Measurements from ENCODE around the gene STARD3NL.

Gene STARD3NL

DNA sequence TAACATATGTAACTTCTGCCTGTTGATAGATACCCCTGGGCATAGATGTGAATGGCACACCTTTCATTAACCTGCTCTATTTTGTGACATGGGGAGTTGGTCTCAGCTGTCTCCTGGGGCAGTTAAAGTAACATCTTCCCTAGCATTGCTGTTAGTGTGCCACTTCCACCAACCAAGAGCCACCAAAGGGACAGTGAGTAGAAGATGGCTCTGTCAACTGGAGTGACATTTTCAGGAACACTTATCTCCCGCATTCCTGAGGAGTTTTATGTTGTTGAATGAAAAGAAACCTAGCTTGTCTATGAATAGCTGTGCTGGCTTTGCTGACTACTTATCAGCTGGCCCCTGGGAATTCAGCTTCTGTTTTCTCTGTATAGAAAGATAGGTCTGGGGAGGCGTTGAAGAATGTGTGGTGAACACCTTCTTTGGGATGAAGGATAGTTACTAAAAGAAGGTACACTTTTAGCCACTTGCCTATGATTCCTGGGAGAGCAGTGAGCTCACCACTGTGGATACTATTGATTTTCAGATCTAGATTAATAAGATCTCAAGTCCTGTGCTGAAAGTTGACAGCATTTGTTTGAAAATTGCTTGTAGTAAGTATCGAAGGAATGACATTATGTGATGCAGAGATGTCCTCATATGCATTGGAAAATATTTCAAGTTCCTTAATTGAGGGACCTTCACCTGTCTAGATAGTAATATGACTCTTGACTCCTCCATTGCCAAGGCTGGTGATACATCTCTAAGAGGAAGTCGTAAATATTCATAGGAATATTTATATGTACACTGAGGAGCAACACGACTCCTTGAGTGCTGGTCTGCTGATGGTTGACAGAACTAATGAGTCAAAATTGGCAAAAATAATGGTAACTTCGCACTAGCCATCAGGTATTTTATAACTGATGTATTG, 7.6 kb downstream of the STARD3NL start:
- no peak for DNase-seq

DNA sequence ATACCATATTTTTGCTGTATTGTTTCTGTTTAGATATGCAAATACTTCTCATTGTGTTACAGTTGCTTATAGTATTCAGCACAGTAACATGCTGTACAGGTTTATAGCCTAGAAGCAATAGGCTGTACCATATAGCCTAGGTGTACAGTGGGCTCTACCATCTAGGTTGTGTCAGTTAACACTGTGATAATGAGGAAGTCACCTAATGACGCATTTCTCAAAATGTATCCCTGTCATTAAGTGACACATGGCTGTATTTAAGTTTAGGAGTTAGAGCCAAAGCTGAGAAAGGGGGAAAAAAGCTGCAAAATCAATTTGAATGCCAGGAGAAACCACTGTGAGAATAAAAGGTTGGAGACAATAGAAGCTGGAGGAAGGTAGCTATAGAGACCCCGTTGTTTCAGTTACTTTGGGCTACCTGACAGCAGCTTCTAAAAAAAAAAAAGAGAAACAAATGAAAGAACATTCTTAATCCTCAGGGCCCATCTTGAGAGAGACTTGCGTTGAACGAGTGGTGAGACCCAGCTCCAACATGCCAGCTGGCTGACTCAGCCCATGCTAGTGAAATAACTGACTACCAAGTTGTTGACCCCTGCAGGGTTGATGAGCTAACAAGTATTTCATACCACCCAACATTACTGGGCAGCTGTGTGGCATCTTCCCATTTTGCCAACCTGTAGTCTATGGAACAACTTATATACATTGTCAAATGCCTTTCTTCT, 8.7 kb downstream of the STARD3NL start:
- DNase-seq, result no peak

DNA sequence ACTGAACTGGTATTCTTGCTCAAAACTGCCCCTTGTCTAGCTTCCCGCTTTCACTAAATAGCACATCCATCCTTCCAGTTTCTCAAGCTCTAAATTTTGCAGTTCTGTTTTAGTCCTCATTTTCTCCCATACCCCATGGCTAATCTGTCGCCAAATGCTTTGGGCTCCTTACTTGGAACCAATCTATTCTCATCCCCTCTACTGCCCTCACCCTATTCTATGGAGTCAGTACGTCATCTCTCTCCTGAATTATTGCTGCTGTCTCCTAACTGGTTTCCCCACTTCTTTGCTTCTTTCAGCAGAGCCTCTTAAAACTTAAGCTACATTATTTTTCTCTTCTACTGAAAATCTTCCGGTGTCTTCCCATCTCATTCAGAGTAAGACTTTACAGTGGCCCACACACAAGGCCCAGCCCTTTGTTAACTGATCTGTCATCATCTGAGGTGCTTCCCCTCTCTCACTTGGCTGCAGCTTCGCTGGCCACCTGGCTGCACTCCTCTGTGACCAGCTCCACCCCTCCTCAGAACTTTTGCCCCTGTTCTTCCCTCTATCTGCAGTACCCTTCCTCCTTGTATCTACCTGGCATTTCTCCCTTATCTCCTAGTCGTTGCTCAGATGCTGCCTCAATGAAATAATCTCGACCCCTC, 9.9 kb downstream of the STARD3NL start:
- no peak for DNase-seq

DNA sequence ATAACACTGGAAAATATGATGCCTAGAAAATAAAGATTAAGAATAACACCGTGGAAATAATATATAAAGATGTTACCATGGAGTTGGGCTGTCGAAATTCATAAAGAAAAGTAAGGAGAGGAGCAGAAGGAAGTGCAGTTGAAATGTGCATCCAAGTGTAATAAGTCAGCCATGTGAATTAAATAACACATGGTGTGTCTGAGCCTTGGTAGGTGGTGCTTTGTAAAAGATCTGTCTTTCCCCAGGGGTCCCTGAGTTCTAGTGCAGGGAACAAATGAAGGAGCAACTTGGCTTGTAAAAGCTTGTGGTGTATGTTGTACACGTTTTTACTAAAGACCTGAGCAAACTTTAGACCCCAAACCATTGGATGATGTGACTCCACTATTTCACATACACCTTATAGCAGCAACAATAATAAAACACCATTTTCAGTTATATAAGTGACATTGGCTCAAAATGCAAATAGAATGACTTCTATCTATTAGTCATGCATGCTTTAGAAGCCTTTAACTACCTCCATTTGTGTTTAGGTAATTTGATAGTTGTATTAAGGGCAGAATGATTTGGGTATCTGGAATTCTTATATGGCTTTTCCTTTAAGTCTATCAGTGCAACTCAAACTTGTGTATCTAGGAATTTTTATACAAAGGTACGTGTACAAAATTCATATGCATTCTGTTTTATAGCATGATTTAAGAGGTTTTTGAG, 11.3 kb downstream of the STARD3NL start:
- DNase-seq, result no peak

DNA sequence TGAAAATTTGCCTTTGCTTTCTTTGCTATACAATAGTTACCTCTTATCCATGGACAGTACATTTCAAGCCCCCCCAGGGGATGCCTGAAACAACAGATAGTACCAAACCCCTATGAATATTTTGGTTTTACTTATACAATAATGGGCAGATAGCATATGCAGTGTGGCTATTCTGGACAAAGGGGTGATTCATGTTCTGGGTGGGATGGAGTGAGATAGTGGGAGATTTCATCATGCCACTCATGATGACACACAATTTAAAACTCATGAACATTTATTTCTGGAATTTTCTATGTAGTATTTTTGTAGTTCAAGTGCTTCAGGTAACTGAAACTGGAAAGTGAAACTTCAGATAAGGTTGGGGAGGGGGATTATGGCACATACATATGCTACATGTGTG, 12.0 kb downstream of the STARD3NL start:
- DNase-seq, result no peak

DNA sequence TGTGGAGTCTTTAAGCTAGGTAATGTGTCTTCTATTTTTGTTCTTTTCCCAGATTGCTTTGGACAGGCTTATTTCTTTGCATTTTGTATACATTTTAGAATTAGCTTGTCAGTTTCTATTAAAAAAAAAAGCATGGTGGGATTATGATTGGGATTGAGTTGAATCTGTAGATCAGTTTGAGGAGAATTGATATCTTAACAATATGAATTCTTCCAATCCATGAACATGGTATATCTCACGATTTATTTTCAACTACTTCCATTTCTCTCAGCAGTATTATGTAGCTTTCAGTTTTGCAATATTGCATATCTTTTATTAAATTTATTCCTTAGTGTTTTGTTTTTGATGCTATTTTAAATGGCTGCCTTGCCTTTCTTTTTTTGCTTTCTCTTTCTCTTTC, 13.7 kb downstream of the STARD3NL start:
- no peak for DNase-seq

DNA sequence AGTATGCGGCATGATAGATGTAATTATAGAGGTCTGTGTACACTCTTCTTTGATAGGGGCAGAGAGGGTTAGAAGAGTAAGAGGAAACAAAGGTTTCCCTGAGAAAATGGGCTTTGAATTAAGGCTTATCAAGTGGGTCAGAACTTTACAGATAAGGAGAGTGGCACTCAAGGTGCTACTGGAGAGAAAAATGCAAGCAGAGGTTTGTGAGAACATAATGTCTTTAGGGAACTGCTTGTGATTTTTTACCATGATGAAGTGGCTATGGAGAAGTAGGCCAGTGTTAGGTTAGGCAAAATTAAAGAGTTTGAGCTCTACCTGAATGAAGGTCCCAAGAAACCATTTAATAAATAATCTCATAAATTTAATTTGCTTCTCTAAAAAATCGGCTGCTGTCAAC, 14.3 kb downstream of the STARD3NL start:
- DNase-seq, result no peak

DNA sequence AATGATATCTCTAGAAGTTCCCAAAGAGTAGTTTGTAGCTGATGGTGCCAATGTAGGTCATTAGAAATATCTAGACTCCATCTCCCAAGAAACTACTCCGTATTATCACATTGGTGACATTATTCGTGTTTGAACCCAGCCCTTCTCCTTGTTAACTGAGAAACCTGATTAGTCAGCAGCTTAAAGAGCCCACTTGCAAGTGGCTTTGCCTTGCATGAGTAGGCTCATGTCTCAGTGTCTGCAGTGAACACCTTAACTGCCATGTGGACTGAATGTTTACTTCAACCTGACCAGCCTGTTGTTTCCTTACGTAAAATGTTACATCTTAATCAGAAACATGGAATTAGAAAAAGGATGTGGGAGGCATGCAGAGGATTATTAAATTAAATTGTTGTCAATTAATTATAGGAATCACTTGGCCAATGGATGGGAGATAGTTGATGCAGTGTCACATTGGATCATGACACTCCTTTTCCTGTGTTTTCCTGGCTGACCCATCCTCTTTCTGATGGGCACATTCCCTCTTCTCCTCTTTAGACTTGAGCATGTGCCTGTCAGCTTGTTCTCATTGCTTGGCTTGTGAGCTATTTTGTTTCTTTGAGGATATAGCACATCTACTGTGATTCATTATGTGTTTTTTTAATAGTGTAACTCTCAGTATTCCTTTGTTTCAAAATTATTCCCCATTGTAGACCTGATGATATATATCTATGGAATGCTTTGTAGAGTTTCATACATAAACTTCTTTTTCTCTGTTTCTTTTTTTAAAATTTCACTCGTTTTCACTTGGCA, 18.0 kb downstream of the STARD3NL start:
- no peak for DNase-seq

DNA sequence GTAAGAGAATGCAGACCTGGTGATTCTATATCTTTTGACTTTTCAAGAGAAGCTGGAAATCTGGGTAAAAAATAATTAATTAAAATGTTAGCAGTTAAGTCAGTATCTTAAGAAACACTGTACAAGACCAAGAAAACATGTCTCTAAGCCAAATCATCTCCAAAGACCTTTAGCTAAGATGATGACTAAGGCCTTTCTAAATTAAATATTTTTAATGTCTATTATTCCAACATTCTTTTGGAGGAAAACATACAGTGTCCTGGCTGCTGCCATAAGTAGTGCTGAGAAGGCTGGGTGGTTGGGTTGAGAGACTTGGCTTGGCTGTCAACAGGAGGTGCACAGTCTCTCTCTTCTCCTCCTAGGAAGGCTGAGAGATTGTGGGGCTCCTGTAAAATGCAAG, 20.3 kb downstream of the STARD3NL start:
- DNase-seq, result no peak

DNA sequence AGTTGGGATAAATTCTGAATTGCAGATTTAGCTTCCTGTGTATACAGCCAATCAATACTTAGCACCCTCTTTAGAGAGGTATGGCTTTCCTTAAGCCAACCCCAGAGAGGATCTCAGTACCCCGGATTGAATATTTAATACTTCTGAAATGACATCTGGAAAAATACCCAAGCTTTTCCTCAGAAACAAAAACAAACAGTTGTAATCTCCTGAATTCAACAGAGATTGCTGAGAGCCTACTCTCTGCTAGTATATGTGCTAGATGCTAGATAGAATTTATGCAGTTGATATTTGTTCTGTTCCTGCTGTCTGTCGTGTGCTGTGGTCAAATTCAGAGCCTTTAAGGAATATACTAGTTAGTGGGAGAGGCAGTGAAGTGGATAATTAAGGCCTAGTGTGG, 21.1 kb downstream of the STARD3NL start:
- DNase-seq, result no peak

DNA sequence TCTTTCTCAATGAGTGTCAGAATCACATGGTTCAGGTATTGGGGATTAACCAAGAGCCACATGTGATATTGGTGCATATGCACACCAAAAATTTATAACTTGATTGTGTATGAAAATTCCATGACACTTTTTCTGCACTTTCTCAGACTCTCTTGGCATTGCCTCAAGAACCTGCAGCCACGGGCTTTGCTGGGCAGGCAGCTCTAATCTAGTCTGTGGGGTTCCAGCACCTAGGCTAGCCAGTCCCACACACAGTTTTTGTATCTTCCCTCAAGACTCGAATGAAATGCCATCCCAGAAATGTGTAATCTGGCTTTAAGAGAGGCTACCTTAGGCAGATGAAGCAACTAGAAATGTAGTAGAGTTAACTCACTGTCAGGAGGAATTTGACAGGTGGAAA, 21.7 kb downstream of the STARD3NL start:
- DNase-seq, result no peak

DNA sequence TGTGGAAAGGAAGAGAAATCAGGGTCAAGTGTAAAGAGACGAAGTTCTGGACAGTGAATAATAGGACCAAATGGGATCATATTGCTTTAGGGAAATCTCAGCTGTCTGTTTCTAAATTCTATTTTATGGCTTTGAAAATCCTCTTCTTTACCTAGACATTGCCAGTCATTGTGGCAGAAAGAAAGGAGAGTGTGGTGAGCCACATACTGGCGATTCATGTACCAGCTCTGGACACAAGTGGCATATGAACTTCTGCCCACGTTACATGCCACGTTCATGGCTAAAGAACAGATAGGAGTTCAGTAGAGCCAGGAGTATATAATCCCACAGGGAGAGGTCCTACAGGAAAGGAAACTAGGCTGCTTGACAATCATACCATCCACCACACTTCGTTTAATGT, 28.0 kb downstream of the STARD3NL start:
- DNase-seq, result no peak

DNA sequence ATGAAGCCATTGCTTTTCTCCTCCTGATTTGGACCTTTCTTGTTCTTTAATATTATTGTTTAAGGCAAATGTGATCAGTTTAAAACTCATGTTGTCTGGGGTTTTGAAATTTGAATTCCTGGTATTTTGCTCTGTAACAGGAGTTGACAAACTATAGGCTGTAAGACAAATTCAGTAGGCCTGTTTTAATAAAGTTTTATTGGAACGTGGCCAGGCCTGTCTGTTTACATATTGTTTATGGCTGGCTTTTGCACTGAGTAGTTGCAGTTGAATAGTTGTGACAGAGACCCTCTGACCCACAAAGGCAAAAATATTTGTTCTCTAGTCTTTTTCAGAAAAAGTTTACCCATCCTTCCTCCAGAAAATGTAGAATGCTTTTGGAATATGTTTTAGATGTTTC, 29.8 kb downstream of the STARD3NL start:
- DNase-seq, result no peak

DNA sequence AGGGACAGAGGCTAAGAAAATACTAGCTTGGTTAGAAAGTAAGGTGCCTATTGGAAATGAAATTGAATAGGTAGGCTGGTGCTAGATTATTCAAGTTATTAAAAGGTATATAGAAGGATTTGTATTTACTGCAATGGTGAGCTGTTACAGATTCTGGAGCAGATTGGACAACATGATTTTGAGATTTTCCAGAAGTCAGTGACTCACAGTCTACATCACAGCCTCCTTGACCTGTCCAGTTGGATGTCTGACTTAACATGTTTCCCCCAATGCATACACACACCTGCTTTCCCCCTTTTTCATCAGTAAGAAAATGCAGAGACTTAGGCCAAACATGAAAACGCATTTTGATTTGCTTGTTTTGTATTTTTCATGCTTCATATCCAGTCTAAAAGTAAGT, 33.4 kb downstream of the STARD3NL start:
- no peak for DNase-seq

DNA sequence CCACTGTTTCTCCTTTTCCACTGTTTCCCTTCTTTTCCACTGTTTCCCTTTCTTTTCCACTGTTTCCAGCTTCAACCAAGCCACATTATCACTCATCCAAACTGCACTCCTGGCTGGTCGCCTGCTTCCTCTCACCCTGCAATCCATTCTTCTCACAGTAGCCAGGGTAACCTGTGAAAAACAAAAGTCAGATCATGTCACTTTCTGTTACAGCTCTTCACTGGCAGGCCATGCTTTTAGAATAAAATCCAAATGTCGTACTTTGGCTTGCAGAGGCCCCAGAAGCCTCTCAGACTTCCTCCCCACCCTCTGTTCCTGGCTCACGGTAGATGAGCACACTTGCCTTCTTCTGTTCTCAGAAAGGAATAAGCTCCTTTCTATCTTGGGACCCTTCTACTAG, 33.9 kb downstream of the STARD3NL start:
- no peak for DNase-seq

DNA sequence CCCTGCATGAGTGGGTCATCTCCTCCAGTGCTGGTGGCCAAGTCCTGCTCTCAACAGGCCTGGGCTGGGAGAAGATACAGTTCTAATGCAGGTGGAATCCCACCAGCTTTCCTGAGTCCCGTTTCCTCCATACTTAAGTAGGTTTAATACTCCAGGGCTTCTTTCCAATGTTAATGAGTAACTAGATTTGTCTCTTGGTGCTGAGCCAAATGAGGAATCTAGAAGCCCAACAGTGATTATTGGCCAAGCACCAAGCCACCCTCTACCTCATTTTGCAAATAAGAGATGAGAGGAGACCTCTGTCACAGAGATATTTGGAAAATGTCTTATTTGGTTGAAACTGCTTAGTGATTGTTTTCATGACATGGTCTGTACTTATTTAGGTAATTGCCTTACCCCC, 37.1 kb downstream of the STARD3NL start:
- no peak for DNase-seq

DNA sequence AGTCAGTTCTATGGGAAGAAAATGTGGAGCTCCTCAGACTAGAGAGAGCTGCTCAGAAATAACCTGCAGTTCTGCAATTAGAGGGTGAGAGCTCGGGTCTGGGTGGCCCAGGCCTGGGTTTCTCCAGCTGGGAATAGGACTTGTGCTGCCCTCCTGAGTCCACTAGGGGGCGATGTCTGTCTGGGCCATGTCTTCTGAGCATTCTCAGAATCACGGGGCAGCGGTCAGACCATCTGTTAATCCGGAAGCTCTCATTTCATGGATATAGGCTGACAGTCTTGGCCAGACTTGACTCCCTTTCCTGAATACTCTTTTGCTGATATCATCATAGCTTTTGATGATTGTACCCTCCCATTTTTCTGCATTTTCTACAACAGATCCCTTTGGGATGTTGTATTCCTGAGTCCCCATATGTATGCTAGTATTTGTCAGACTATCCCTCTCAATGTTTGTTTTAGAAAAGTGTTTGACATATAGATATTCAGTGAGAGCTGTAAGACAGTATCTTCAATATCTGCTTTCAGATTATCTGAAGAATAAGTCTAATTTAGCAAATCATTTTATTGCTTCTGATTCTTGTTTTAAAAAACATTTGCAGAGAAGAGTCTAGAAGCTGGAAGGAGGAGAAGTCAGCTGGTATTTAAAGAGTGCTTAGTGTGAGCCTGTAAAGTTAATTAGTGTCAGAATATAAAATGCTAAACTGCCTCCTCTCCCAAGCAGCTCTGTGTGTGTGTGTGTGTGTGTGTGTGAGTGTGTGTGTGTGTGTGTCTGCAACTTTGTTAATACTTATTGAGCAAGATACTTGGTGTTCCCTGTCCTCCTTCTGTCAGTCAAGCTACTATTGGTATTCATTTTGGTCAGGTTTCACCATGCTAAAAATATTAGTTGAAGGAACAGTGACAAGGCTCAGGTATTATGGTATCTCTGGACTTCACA, 38.0 kb downstream of the STARD3NL start:
- DNase-seq, result peak; percentile 75

DNA sequence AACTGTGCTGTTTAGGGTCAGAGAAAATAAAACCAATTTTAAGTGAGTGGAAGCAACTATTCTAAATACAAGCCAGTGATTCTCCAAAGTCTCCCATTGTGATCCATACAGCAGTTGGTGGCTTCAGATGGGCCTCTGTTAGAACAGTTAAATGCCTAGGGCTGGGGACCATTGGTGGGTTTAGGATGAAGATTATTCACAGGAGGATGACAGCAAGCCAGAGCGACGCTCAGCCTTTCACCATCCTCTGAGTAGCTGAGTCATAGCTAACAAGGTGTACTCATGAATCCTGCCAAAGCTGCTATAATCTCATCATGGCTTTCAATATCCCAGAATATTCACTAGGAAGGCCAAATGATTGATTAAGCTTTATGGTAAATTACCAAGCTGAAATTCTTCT, 39.6 kb downstream of the STARD3NL start:
- no peak for DNase-seq

DNA sequence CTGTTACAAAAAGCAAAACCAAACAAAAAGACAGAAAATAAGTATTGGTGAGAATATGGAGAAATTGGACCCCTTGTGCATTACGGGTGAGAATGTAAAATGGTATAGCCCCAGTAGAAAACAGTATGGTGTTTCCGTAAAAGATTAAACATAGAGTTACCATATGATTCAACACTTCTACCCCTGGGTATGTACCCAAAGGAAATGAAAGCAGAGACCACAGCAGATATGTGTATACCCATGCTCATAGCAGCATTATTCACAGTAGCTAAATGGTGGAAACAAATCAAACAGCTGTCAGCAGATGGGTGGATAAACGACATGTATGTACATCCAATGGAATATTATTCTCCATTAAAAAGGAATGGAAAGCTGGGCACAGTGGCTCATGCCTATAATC, 42.4 kb downstream of the STARD3NL start:
- no peak for DNase-seq

DNA sequence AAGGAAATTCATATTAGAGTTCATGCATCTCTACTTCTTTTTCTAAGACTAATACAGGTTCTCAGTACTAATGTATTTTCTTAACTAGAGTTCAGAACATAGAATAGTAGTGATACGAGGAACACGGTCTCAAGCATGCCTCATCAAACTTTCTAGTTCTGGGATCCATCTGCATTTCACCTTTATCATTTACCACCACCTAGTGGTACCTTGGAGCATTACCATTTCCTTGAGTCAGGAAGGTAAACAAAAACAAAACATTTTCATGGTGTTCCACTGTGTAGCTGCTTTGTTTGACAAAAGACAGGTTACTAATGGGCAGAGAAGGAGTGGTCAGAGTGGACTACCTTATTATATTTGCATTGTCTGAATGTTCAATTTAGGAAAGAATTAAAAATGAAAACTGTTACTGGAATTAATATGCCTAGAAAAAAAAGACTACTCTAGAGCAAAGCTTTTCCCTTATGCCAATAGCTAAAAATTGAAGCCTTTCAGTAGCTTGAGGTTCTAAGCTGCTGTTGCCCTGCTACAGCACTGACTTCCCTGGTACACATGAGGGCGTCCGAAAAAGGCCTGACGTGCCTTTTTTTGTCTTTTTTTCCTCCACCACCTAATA, 44.5 kb downstream of the STARD3NL start:
- DNase-seq, result no peak

DNA sequence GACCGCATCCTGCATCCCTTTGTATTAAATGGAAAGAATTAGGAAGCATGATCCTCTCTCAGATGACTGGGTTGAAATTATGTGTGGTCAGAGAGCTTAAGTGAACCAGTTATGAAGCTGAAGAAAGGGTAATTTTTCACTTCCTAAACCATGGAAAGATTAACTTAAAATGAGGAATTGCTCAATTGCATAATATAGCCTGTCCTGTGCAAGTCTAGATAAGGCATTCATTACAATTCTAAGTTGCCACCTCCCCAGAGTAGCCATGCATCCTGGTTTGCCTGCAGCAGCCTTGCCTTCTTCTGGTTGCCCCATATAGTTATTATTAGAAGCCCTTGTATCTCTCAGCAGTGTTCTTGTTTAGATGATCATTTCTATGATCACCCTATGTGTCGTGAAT, 45.3 kb downstream of the STARD3NL start:
- DNase-seq, result no peak
